GM12873 (cell line): ENCODE data around the gene DNAH1.

Experiments
- TF ChIP-seq, protein P1 (sequence below): IDR thresholded peaks from 2 replicates; pipeline ENCODE4 v1.5.1; 2012; ENCODE audit warnings: low read depth, mild to moderate bottlenecking, moderate library complexity, low read length, control low read depth; ENCODE audit not compliant: insufficient read depth; ENCODE audit errors: missing control alignments

DNAH1 gene

DNA sequence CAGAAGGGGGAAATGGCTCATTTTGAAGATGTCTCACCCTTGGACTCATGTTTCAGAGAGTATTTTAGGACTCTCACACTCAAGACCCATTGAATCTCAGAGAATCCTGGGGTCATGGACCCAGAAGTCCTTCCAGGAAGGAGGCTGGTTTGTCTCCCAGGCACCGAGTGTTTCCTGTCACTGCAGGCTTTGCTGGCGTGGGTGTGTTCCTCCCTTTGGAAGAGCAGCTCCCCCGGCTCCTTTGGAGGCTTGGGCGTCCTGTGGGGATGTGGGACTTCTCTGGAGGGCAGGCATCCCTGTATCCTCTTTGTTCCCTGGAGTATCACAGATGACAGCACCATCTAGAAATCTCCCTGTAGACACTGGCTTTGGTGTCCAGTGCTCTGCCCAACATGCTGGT is 40.0 kb downstream of the DNAH1 start:
- TF ChIP-seq, protein P1, sequence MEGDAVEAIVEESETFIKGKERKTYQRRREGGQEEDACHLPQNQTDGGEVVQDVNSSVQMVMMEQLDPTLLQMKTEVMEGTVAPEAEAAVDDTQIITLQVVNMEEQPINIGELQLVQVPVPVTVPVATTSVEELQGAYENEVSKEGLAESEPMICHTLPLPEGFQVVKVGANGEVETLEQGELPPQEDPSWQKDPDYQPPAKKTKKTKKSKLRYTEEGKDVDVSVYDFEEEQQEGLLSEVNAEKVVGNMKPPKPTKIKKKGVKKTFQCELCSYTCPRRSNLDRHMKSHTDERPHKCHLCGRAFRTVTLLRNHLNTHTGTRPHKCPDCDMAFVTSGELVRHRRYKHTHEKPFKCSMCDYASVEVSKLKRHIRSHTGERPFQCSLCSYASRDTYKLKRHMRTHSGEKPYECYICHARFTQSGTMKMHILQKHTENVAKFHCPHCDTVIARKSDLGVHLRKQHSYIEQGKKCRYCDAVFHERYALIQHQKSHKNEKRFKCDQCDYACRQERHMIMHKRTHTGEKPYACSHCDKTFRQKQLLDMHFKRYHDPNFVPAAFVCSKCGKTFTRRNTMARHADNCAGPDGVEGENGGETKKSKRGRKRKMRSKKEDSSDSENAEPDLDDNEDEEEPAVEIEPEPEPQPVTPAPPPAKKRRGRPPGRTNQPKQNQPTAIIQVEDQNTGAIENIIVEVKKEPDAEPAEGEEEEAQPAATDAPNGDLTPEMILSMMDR: no peak

DNA sequence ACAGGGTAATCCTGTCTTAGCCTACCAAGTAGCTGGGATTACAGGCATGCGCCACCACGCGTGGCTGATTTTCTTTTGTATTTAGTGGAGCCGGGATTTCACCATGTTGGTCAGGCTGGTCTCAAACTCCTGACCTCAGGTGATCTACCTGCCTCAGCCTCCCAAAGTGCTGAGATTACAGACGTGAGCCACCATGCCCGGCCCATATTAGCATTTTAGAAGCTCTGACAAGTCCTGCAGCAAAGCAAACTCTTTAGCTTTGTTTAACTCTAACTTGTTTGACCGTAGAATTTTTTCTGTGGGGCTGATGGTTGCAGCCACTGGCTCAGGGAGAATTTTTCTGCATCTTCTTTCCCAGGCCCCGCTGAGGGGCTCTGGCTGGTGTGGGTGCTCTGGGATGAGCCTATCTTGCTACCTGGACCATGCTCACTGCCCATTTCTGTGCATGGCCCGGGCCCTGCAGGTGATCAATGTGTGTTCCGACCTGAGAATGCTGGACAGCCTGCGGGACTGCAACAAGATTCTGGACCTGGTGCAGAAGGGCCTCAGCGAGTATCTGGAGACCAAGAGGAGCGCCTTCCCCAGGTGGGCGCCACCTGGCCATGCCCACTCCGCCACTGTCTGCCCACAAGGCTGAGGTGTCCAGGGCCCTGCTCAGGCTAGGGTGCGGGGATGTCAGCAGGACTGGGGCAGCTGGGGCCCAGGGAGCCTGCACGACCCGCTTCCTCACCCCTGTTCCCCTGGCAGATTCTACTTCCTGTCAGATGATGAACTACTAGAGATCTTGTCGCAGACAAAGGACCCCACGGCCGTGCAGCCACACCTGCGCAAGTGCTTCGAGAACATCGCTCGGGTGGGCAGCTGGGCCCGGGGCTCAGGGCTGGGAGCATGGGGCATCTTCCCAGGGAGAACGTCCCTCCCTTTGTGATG is 41.3 kb downstream of the DNAH1 start:
- TF ChIP-seq, protein P1: no peak

DNA sequence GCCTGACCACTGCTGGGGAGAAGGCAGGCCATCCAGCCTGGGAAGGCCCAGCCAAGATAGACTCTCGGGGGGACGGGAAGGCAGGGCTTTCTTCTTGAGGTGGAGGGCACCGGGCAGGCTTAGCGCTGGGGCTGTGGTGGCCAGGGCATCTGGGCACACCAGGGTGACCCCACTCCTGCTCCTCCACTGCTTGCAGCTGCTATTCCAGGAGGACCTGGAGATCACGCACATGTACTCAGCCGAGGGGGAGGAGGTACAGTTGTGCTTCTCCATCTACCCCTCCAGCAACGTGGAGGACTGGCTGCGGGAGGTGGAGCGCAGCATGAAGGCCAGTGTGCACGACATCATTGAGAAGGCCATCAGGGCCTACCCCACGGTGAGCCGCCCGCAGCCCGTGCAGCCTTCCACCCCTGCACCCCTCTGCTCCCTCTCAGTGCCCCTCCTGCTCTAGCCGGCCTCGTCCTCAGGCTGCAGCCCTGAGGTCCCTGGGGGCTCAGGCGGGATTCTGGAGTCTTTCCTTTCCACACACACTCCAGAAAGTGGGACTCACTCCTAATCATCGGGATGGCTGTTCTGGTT is 42.3 kb downstream of the DNAH1 start:
- TF ChIP-seq, protein P1: no peak

DNA sequence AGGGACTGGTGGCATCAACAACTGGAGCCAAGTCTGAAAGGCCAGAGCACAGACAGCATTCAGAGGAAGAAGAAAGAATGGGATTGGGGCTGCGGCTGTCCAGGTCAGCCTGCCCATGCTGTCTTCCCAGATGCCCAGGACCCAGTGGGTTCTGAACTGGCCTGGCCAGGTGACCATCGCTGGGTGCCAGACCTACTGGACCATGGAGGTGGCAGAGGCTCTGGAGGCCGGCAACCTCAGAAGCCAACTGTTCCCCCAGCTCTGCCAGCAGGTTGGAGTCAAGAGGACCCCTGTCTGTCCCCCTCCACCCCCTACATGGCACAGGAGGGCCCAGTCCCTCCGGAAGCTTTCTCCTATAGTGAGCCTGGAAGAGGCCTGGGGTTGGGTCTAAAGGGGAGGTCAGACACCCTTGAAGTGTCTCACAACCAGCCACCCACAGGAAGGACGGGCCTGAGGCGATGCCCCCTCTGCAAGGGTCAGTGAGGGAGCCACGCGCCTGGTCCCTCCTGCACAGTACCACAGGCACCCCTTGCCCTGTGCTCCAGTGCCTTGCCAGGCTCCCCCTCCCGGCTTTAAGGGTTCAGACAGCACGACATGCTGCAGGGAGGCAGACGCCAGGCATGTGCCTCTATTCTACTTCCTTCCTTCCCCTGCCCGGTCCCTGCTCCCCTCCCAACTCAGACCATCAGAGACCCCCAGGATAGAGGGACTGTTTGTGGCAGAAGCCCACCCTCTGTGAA is 43.2 kb downstream of the DNAH1 start:
- TF ChIP-seq, protein P1: no peak

DNA sequence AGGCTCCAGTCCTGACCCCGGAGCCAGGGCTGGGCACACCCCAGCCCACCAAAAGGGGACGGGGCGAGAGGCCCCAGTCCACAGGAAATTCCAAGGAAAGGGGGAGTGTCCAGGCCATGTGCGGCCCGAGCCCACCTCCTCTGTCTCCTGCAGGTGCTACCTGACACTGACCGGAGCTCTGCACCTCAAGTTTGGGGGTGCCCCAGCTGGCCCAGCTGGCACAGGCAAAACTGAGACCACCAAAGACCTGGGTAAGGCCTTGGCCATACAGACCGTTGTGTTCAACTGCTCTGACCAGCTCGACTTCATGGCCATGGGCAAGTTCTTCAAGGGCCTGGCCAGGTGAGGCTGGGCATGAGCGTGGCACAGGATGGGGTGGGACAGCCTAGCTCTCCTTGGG is 44.9 kb downstream of the DNAH1 start:
- TF ChIP-seq, protein P1: no peak

DNA sequence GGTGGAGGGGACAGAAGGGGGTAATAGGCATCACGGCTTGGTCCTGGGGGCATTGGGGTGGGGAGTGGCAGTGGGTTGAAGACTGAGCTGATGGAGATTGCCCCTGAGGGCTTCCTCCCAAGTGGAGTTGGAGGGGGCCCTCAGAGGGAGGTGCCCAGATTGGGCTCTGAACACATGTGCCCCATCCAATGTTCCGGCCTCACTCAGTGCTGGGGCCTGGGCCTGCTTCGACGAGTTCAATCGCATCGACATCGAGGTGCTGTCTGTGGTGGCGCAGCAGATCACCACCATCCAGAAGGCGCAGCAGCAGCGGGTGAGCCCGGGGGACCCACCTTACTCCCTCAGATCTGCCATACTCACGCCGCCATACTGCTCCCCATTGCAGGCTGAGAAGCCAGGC is 45.3 kb downstream of the DNAH1 start:
- TF ChIP-seq, protein P1: no peak

DNA sequence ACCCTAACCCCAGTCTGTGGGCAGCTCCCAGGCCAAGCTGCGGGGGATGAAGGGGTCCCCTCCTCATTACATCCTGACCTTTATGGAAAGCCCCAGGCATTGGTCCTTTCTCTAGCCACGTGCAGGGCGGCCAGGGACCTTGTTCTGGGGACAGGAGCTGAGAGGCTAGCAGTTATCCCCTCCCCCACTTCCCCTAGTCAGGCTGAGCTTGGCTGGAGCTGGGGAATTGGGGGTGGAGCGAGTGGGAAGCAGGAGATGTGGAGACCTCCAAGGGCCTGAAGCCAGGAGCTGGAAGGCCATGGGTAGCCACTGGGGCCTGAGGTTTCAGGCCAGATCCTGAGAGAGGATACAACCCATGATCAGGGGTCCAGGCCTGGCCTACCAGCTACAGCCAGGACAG is 45.8 kb downstream of the DNAH1 start:
- TF ChIP-seq, protein P1: no peak
